ENCODE data around the gene PLEKHA4. TPM values are rescaled to one million over a fixed set of nuclear protein-coding genes. Genes with fewer than 3 reads are reported as not detected.
"Not testable (repeated sequence)": the region's sequence is repeated elsewhere in the genome, so short reads cannot be mapped to it uniquely, and the experiment has no call there.

PLEKHA4 gene
- polyA plus RNA-seq (ENCODE audit: insufficient read length in 10 of 10), result 10 to 100 TPM; 23.6 to 43.5 (median 33.1) TPM
- long read RNA-seq, donor 1, partial matches to known transcripts, result 16 of 16 reads
- long read RNA-seq, donor 1, other reads (novel, unspliced or antisense), result 0 of 16 reads
- long read RNA-seq, donor 2, partial matches to known transcripts, result 6 of 10 reads
- long read RNA-seq, donor 2, other reads (novel, unspliced or antisense), result 0 of 10 reads
- long read RNA-seq, donor 3, result 0 reads
- long read RNA-seq, donor 4, result 0 reads
- long read RNA-seq, donor 5, partial matches to known transcripts, result 16 of 17 reads
- long read RNA-seq, donor 5, other reads (novel, unspliced or antisense), result 0 of 17 reads
- long read RNA-seq, donor 6, partial matches to known transcripts, result 17 of 17 reads
- long read RNA-seq, donor 6, other reads (novel, unspliced or antisense), result 0 of 17 reads
- long read RNA-seq, donor 7, partial matches to known transcripts, result 11 of 15 reads
- long read RNA-seq, donor 7, other reads (novel, unspliced or antisense), result 0 of 15 reads
- long read RNA-seq, donor 8, partial matches to known transcripts, result 0 of 2 reads
- long read RNA-seq, donor 8, other reads (novel, unspliced or antisense), result 0 of 2 reads
- long read RNA-seq, donor 9, result 0 reads

- peak; percentile 52 to 90 (median 85) for DNase-seq
Measured at GRCh38 chr19:48868114-48868886, at the start of gene PLEKHA4. PLEKHA4 (minus strand) TSS chr19:48868617; CDS start chr19:48867620, 997 bp downstream.

- DNase-seq, result no peak
Measured at GRCh38 chr19:48918071-48918470, 49.7 kb upstream of the PLEKHA4 start.

- no peak for DNase-seq
Measured at GRCh38 chr19:48915757-48916156, 47.3 kb upstream of the PLEKHA4 start.

- DNase-seq, result no peak
Measured at GRCh38 chr19:48914181-48914580, 45.8 kb upstream of the PLEKHA4 start.

GRCh38 chr19:48913114-48913889, 44.9 kb upstream of the PLEKHA4 start:
- DNase-seq, result no peak

- DNase-seq, result no peak
Measured at GRCh38 chr19:48910803-48911202, 42.4 kb upstream of the PLEKHA4 start.

GRCh38 chr19:48909424-48910077, 41.1 kb upstream of the PLEKHA4 start:
- DNase-seq, result not testable (repeated sequence)

- no peak for DNase-seq
Measured at GRCh38 chr19:48907671-48908070, 39.3 kb upstream of the PLEKHA4 start.

- DNase-seq, result no peak
Measured at GRCh38 chr19:48906324-48906723, 37.9 kb upstream of the PLEKHA4 start.

GRCh38 chr19:48905664-48906063, 37.2 kb upstream of the PLEKHA4 start:
- DNase-seq, result no peak

GRCh38 chr19:48903788-48904187, 35.4 kb upstream of the PLEKHA4 start:
- not testable (repeated sequence) for DNase-seq

- not testable (repeated sequence) for DNase-seq
Measured at GRCh38 chr19:48902291-48902690, 33.9 kb upstream of the PLEKHA4 start.

- DNase-seq, result peak in 1 of 3 donors; percentile 71
Measured at GRCh38 chr19:48900477-48901406, 32.3 kb upstream of the PLEKHA4 start.

GRCh38 chr19:48899781-48900476, 31.5 kb upstream of the PLEKHA4 start, which contains the start of gene NUCB1:
NUCB1 (plus strand) TSS chr19:48900312; CDS start chr19:48900797, 485 bp downstream.
- peak; percentile 99 to 100 (median 99) for DNase-seq

GRCh38 chr19:48899386-48899749, 31.0 kb upstream of the PLEKHA4 start:
- DNase-seq, result not testable (repeated sequence)

- no peak for DNase-seq
Measured at GRCh38 chr19:48897181-48897580, 28.8 kb upstream of the PLEKHA4 start.

- DNase-seq, result peak in 2 of 3 donors; percentile 37 to 57
Measured at GRCh38 chr19:48896191-48896720, 27.8 kb upstream of the PLEKHA4 start.

GRCh38 chr19:48895226-48895625, 26.8 kb upstream of the PLEKHA4 start:
- no peak for DNase-seq

GRCh38 chr19:48890551-48890950, 22.1 kb upstream of the PLEKHA4 start:
- DNase-seq, result no peak
